Left renal cortex interstitium (tissue), 4 donors: ENCODE measurements around the gene FAM107B. TPM values are rescaled to one million over a fixed set of nuclear protein-coding genes. Genes with fewer than 3 reads are reported as not detected.
"Not testable (repeated sequence)": the region's sequence is repeated elsewhere in the genome, so short reads cannot be mapped to it uniquely, and the experiment has no call there.

Source experiments
- DNase-seq, 4 donors: peaks; one replicate each; pipeline ENCODE4 v3.0.0-alpha.2; 2013; ENCODE audit warnings: low read depth in 4 of 4, low spot score in 2 of 4, missing footprints in 1 of 4
- polyA plus RNA-seq, 4 donors: library from polyadenylated mRNA; unstranded; fragments of 120-200 nt; gene quantifications; one replicate each; pipeline ENCODE4 v1.2.1, GENCODE V29; 2013; ENCODE audit not compliant: insufficient read length in 4 of 4

FAM107B gene
- polyA plus RNA-seq, 4 donors, result 78.9 to 113 (median 87.7) TPM

DNA sequence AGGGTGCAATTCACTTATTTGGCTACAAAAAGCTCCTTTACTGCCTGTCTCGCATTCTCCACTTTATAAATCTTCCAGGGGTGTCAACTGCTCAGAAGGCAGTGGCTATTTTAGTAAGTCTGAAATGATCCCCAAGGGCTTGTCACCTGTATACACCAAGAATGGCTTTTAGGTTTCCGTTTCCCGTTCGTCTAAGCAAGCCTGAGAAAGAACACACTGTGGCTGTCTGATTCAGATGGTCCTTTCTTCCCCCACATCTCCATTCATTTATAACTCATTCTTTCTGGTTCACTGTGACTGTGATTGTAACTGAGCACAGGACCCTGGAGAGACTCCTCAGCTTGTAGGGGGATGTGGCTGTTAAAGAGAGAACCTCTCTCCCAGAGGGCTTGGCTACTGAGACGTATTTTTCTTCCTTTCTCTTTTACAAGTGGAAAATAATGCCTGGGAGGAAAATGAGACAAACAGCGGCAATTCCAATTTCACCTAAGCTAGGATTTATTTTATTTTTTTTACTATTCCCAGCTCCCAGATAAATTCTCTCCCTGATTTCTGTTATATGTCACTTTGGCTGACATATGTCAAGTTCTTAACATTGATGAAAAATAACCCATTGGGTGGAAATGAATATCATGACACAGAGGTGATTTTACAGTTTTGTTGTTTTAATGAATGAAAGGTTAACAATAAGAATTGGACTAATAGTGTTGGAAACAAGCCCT is 129.3 kb downstream of the FAM107B start:
- DNase-seq, result no peak

GRCh38 chr10:14639637-14640036 is 135.1 kb downstream of the FAM107B start:
- DNase-seq, result no peak

DNA sequence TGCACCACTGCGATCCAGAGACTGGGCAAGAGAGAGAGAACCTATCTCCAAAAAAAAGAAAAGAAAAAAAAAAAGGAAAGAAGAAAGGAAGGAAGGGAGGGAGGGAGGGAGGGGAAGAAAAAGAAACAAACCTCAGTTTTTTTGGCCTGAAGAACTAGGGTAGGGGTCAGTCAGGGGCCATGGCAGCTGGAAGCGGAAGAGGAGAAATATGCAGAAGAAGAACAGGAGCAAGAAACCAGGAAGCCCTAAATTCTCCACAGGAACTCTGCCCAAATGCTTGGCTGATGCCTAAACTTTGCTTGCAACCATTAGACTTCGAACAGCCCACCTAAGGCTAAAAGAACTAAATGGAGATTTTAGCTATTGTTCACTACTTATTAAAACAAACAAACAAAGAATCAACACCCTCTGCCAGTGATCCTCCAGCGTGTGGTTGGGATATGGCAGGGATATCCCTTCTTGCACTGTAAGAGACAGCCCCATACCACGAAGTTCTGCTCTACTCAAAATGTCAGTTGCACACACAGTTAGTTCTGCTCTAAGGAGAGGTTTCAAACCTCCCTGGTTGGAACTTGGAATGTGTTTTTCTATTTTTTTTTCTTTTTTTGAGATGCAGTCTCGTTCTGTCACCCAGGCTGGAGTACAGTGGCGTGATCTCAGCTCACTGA is 139.5 kb downstream of the FAM107B start:
- DNase-seq, result no peak

GRCh38 chr10:14634572-14634971 is 140.1 kb downstream of the FAM107B start:
- DNase-seq, result not testable (repeated sequence)

DNA sequence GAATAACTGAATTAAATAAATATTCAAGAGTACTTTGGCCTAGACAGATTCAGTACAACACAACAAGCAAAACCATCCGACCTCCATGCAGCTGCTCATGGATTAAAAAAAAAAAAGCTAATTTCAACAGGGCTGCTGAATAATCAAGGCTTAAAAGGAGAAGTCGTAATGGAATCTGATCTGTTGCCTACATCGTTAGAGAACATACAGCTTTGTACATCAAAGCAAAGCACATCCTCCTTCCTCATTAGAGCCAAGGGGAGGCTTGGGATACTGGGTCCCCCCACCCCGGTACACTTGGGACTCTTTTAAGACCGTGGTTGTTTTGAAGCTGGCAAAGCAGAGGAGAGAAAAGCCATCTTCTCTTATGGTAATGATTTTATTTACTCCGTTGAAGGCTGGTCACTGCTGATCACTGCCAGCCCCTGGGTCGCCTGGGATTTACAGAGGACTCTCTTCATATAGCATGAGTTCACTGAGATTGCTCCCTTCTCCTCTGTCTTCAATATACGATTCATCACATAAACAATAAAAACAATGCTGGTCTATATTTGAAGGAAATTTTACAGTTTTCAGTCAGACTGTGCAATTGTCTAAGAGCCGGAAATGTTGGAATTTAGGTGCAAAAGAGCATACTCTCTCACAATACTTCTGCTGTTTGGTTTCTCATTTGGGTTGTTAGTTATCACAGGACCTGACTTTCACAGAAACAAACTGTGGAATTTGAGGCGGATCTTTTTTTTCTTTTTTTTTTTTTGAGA is 148.8 kb downstream of the FAM107B start:
- no peak for DNase-seq

DNA sequence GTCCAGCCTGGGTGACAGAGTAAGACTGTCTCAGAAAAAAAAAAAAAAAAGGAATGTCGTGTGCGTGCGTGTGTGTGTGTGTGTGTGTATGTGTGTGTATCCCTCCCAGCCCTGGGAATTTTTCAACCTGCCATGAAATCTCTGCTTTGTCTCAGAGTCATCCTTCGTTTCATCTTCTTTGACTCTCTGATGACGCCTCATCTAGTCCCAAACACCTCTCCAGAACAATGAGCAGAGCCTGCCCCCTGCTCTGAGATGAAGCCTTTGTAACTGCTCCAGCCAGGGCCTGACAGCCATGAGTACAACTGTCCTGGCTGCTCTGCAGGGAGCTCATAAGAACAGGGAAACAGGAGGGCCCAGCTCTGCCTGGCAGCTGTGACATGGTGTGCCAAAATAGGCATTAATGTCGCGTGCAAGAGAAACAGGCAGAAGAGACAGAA is 149.5 kb downstream of the FAM107B start:
- DNase-seq, result no peak

DNA sequence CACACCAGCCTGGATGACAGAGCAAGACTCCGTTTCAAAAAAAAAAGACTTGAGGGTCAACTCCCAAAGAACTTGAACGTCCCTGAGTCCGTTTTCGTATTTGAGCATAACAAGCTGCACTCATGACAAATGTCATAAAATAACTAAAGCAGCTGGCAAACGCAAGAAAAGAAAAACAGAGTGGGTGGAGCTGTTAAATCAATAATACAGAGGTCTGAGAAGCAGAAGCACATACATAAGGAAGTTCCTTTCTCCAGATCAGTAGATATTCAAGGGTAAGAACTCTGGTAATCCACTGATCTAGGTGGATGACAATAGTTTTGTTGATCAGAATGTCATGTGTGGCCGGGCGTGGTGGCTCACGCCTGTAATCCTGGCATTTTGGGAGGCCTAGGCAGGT is 150.1 kb downstream of the FAM107B start:
- no peak for DNase-seq

DNA sequence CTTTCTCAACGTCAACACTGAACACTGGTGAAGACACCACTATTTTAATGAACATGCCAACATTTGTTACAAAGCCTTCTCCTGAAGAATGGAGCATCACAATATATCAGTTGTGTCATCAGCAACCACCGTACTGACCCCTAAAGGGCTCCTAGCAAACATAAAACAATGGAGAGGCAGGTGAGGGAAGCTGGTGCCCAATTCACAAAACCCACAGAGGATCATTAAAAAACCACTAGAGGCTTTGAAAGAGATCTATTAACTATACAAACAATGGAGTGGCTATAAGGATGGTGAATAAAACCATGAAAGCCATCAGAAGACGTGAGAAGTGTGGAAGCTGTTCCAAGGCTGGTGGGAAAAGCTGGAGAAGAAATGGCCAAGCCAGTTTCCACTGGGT is 150.8 kb downstream of the FAM107B start:
- DNase-seq, result no peak

DNA sequence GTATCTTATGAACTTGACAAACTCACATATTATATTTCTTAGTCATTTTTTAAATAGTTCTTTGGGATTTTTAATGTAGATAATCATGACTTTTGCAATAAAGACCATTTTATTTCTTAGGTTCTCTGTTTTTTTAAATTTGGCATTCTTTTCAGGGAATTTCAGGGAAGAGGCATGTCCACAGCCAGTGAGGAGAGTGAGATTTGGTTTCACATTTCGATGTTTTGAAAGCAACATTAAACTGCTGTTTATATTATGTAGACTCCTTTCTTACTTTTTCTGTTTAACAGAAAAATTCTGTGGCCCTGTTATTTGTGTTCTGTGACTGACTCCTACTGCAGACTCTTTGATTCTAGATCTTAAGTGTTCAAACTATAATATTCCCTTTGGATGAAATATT is 153.7 kb downstream of the FAM107B start:
- DNase-seq, result no peak

- DNase-seq, result no peak
Observed at GRCh38 chr10:14618674-14619073, 156.0 kb downstream of the FAM107B start.

DNA sequence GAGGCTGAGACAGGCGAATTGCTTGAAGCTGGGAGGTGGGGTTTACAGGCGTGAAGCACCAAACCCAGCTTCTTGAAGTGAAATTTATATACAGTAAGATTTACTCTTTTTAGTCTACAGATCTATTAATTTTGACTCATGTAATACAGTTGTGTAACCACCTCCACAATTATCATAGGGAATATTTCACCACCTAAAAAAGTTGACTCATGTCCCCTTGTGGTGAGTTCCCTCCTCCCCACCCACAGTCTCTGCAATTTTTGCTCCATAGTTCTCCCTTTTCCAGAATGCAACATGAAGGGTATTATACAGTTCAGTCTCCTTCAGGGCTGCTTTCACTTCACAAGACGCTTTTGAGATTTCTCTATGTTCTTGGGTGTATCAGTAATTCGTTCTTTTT is 156.8 kb downstream of the FAM107B start:
- DNase-seq, result no peak

DNA sequence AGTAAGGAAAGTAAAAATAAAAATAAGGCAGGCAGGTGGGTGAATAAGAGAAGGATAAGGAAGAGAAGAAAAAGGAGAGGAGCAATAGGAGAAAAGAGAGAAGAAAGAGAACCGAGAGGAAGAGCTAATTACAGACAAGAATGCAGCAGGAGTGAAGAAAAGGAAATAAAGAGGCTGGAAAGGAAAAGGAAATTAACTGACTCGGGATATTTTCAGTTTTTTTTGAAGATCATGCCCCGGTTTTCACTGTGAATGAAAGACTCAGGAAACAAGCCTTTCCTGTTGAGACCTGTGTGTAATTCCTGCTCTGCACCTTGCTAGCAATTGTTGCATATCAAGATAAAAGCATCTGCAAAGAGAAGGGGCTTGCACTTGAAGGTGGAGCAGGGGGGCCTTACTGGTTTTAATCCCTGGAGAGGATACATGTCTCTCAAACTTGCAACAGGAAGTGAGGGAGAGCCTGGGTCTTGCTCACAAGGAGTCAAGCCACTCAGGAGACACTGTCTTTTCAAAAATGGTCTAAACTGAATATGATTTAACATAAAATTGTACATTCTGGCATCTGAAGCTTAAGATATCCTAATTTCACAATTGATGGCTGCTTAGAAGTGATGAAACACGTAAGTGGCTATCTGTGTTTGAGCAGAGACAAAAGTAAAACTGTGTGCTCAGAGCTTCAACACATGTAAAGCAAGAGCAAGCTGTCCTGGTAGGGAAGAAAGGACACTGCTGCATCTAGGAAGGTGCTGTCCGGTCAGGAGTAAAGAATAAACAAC is 157.6 kb downstream of the FAM107B start:
- DNase-seq, result no peak

- DNase-seq, result no peak
Observed at GRCh38 chr10:14616465-14616864, 158.2 kb downstream of the FAM107B start.

GRCh38 chr10:14613588-14613920 is 161.1 kb downstream of the FAM107B start:
- no peak for DNase-seq

GRCh38 chr10:14612873-14613587 is 161.7 kb downstream of the FAM107B start:
- DNase-seq, result no peak

DNA sequence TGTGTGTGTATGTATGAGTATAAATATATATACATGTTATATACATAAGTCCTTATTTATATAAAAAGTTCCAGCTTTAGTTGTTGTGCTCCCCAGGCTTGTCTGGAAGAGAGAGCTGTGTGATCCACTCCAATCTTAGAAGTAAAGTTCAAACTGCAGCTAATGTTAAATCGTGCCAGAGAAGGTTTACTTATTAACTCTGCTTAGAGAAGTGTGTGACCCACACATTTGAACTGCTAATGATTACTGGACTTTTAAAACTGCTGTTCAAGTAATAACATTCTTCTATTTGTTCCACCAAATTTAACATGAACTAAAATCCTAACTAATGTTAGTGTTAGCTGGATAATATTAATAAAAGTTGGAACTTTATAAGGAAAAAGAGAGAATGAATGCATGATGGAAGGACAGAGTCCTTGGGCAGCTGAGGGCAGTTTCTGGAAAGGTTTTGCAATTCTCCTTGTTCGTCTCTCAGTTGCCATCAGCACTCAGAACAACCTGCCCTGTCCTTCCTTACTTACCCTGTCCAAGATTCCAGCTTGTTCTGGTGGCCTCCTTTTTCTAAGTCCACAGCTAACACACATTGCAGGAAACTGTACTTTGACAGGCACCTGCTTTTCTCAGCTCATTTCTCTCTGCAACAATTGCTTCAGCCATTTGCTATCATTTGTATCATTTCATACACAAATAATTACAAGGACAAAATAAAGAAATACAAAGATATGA is 162.6 kb downstream of the FAM107B start:
- DNase-seq, result peak in 1 of 4 donors; percentile 47

DNA sequence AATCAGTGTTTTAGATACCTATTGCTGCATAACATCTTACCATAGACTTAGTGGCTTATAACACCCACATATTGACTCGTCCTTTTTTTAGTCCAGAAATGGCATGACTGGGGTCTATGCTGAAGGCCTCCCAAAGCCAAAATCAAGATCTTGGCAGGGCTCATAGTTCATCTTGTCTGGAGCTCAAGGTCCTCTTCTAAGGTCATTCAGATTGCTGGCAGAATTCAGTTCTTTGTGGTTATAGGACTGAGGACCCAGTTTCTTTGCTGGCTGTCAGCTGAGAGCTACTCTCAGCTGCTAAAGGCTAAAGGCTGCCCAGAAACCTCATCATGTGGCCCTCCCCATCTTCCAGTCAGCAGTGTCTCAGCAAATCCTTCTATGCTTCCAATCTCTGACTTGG is 165.5 kb downstream of the FAM107B start:
- DNase-seq, result no peak

DNA sequence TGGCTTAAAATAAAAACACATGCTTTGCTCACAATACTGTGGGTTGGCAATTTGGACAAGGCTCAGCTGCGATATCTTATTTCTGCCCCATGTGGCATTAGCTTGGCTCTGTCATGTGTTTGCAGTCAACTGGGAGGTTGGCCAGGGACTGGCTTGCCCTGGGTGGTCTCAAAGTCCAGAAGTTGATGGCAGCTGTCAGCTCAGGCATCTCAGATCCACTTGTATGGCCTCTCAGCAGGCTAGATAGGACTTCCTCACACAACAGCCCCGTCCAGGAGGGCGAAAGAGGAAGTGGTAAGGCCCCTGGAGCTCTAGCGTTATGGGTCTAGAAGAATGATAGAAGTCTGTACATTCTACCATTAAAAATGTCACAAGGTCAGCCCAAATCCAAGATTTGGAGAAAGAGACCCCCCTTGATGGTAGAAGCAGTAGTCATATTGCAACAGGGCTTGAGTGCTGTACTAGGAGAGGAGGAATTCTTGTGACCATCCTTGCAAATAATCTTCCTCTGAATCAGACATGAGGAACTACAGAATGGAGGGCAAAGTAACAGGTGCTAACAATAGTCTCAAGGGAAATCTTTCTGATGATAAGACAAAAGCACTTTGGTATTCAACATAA is 166.2 kb downstream of the FAM107B start:
- no peak for DNase-seq

DNA sequence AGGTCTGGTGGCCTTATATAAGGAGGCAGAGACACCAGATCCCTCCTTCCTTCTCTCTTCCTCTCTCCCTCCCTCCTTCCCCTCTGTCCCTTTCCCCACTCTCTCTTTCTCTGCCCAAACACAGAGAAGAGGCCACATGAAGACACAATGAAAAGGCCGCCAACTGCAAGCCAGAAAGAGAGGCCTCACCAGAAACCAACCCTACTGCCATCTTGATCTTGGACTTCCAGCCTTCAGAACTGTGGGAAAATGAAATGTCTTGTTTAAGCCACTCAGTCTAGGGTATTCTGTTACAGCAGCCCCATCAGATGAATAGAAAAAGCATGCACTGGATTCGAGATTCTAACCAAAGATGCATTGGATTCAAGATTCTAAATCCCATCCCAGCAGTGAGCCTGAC is 168.1 kb downstream of the FAM107B start:
- no peak for DNase-seq
